DOHH2 (cell line): ENCODE measurements around the gene PPP1R13B.
A peak's percentile ranks its signal among the peaks of the same experiment; 100 is the strongest.

Experiments
- H3F3A ChIP-seq: fragments of 200-600 bp; sonication (generic), shearing (Covaris generic); 2 replicates; pipeline ENCODE4 v1.6.0; 2016; ENCODE audit warnings: antibody characterized with exemption, mild to moderate bottlenecking; ENCODE audit not compliant: control insufficient read depth, insufficient read depth
- H3K27ac ChIP-seq: fragments of 200-600 bp; sonication (generic); 2 replicates; pipeline ENCODE4 v1.5.1; 2014; ENCODE audit warnings: low read depth, mild to moderate bottlenecking, low read length, moderate library complexity
- H3K27me3 ChIP-seq: fragments of 200-600 bp; sonication (generic); 2 replicates; pipeline ENCODE4 v1.6.1; 2014; ENCODE audit warnings: mild to moderate bottlenecking, low read length, mixed read lengths; ENCODE audit not compliant: control insufficient read depth
- H3K36me3 ChIP-seq: fragments of 200-600 bp; sonication (generic); 2 replicates; pipeline ENCODE4 v1.6.1; 2014; ENCODE audit warnings: mild to moderate bottlenecking, low read length, moderate library complexity, mixed read lengths; ENCODE audit not compliant: control insufficient read depth
- H3K4me1 ChIP-seq: fragments of 200-600 bp; sonication (generic); 2 replicates; pipeline ENCODE4 v1.6.1; 2014; ENCODE audit warnings: mild to moderate bottlenecking, low read length, mixed read lengths; ENCODE audit not compliant: control insufficient read depth
- H3K4me2 ChIP-seq: fragments of 200-600 bp; sonication (generic); 2 replicates; pipeline ENCODE4 v1.6.0; 2014; ENCODE audit warnings: mild to moderate bottlenecking, low read length, moderate library complexity
- H3K4me3 ChIP-seq: fragments of 200-600 bp; sonication (generic); 2 replicates; pipeline ENCODE4 v1.5.1; 2014; ENCODE audit warnings: mild to moderate bottlenecking, low read length, mixed read lengths
- H3K79me2 ChIP-seq: fragments of 200-600 bp; sonication (generic); 2 replicates; pipeline ENCODE4 v1.6.1; 2014; ENCODE audit warnings: mild to moderate bottlenecking, low read length, mixed read lengths; ENCODE audit not compliant: control insufficient read depth
- H3K9me2 ChIP-seq: fragments of 200-600 bp; sonication (generic); replicated peaks from 2 replicates; pipeline ENCODE4 v1.6.1; 2014; ENCODE audit warnings: mild to moderate bottlenecking, low read length, mixed read lengths; ENCODE audit not compliant: control insufficient read depth
- H3K9me3 ChIP-seq: fragments of 200-600 bp; sonication (generic); 2 replicates; pipeline ENCODE4 v1.6.1; 2014; ENCODE audit warnings: antibody characterized with exemption, low read length, mixed read lengths; ENCODE audit not compliant: control insufficient read depth, insufficient read depth
- H4K20me1 ChIP-seq: fragments of 200-600 bp; sonication (generic); 2 replicates; pipeline ENCODE4 v1.6.0; 2014; ENCODE audit warnings: low read depth, mild to moderate bottlenecking, antibody characterized with exemption, low read length, moderate library complexity; ENCODE audit not compliant: control insufficient read depth, insufficient read depth
- CTCF ChIP-seq: fragments of 200-600 bp; sonication (generic); IDR thresholded peaks from one replicate; pipeline ENCODE4 v1.5.1; 2014; ENCODE audit warnings: antibody characterized with exemption, mild to moderate bottlenecking, low read depth, low read length; ENCODE audit not compliant: poor library complexity, severe bottlenecking
- EZH2phosphoT487 ChIP-seq: fragments of 200-600 bp; sonication (generic); IDR thresholded peaks from 2 replicates; pipeline ENCODE4 v1.6.1; 2017; ENCODE audit warnings: borderline replicate concordance, mild to moderate bottlenecking, antibody characterized with exemption, low read length, moderate library complexity, mixed read lengths

Gene PPP1R13B

GRCh38 chr14:103772078-103772712 lies 75.2 kb downstream of the PPP1R13B start:
- Histone ChIP-seq H3K79me2 (no peaks in the 10 kb centered on the region), H3K9me3 (no peaks in the 10 kb centered on the region), H3K4me1 (no peaks in the 10 kb centered on the region), H3K27ac (no peak overlapping the region), H3K36me3 (no peaks in the 10 kb centered on the region), H3K4me3 (no peak overlapping the region), H3K4me2 (no peak overlapping the region), H3K9me2 (no peaks in the 10 kb centered on the region), H4K20me1 (no peaks in the 10 kb centered on the region), H3F3A (no peaks in the 10 kb centered on the region), H3K27me3 (no peaks in the 10 kb centered on the region)
- no peak for TF ChIP-seq EZH2phosphoT487
- TF ChIP-seq CTCF: no peak

- H3K36me3 ChIP-seq: no peaks in the 10 kb centered on the region
- H4K20me1 ChIP-seq: no peaks in the 10 kb centered on the region
- no peaks in the 10 kb centered on the region for H3K79me2 ChIP-seq
- H3K4me3 ChIP-seq: no peak overlapping the region
- TF ChIP-seq EZH2phosphoT487 (no peak), CTCF (peak; percentile 23)
- H3K27me3 ChIP-seq: no peaks in the 10 kb centered on the region
- no peaks in the 10 kb centered on the region for H3K9me3 ChIP-seq
- H3F3A ChIP-seq: no peaks in the 10 kb centered on the region
- no peak overlapping the region for H3K27ac ChIP-seq
- H3K4me2 ChIP-seq: no peak overlapping the region
- no peaks in the 10 kb centered on the region for H3K4me1 ChIP-seq
- H3K9me2 ChIP-seq: no peaks in the 10 kb centered on the region
Observed at GRCh38 chr14:103770902-103771301, 76.5 kb downstream of the PPP1R13B start.

DNA sequence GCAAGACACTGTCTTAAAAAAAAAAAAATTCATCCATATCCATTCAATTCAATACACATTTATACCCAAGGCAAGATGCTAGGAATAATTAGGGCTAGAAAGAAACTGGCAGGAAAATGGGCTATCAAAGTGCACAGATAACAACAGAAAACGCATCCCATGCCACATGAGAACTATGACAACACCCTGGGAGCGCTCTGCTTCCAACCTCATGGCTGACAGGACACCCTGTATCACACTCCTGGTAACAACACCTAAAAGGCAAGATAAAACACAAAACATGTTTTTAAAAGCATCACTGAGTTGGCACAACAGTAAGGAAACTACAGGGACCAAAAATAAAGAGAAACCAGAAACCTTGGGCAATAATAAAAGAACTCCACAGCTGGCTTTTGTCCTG lies 76.9 kb downstream of the PPP1R13B start:
- Histone ChIP-seq H3F3A (no peaks in the 10 kb centered on the region), H3K9me3 (no peaks in the 10 kb centered on the region), H3K27me3 (no peaks in the 10 kb centered on the region), H3K9me2 (no peaks in the 10 kb centered on the region), H3K79me2 (no peaks in the 10 kb centered on the region), H3K36me3 (no peaks in the 10 kb centered on the region), H4K20me1 (no peaks in the 10 kb centered on the region), H3K4me3 (no peak overlapping the region), H3K27ac (no peak overlapping the region), H3K4me1 (no peaks in the 10 kb centered on the region), H3K4me2 (no peak overlapping the region)
- TF ChIP-seq CTCF (no peak), EZH2phosphoT487 (no peak)
